Endothelial cell of umbilical vein (primary cell): ENCODE data around the gene PLIN5. TPM values are rescaled to one million over a fixed set of nuclear protein-coding genes. Genes with fewer than 3 reads are reported as not detected.

Experiments used
- BruUV-seq: library from RNA; stranded (reverse); fragments of 400-500 nt; replicated peaks from 2 replicates; lab custom pipeline; 2021; lab: Mats Ljungman, UMichigan
- CTCF ChIA-PET: fragments of 300-600, 350-600 bp; sonication (Branson Sonifier 250); formaldehyde crosslinking; loops from one replicate; lab custom pipeline; 2021; ENCODE audit warnings: antibody characterized with exemption, inconsistent platforms; lab: Charles Lee
- POLR2A ChIA-PET: fragments of 300-600, 350-600 bp; sonication (Branson Sonifier 250); formaldehyde crosslinking; loops from one replicate; lab custom pipeline; 2021; ENCODE audit warnings: antibody characterized with exemption, inconsistent platforms; lab: Charles Lee
- DNase-seq: peaks from one replicate; pipeline ENCODE4 v3.0.0-alpha.2; 2011; ENCODE audit warnings: low read depth, low spot score
- FAIRE-seq: peaks from 2 replicates; lab custom pipeline; 2011; peaks lifted over from hg19 to GRCh38; lab: Jason Lieb, UNC
- H2AFZ ChIP-seq: 2 replicates; pipeline ENCODE4 v1.6.0; 2012; ENCODE audit warnings: low read depth, low read length, control low read depth, inconsistent platforms
- H3K27ac ChIP-seq: 2 replicates; pipeline ENCODE4 v1.5.1; 2011; ENCODE audit warnings: low read depth, mild to moderate bottlenecking, control low read depth, low read length, moderate library complexity; ENCODE audit not compliant: insufficient read depth
- H3K27me3 ChIP-seq, 2 experiments: 2 replicates each; pipeline versions ENCODE4 v1.6.0 to v1.6.1; 2011; ENCODE audit warnings: low read length in 2 of 2, mixed read lengths in 1 of 2; ENCODE audit not compliant: control insufficient read depth in 2 of 2, insufficient read depth in 2 of 2
- H3K36me3 ChIP-seq, 2 experiments: 2 replicates in 1 of 2; 3 replicates in 1 of 2; pipeline ENCODE4 v1.5.1; 2011; ENCODE audit warnings: low read length in 2 of 2, mild to moderate bottlenecking in 1 of 2, moderate library complexity in 1 of 2; ENCODE audit not compliant: control insufficient read depth in 2 of 2, insufficient read depth in 2 of 2; ENCODE audit errors: extremely low read depth in 1 of 2
- H3K4me1 ChIP-seq: 3 replicates; pipeline ENCODE4 v1.5.1; 2011; ENCODE audit warnings: mild to moderate bottlenecking, low read length; ENCODE audit not compliant: control insufficient read depth, insufficient read depth; ENCODE audit errors: extremely low read depth
- H3K4me2 ChIP-seq: 2 replicates; pipeline ENCODE4 v1.6.1; 2011; ENCODE audit warnings: low read length, control low read depth, mixed read lengths; ENCODE audit not compliant: insufficient read depth
- H3K4me3 ChIP-seq, 3 experiments: fragments of 200-600 bp in 1 of 3; sonication (generic), shearing (Covaris generic) in 1 of 3; replicated peaks in 1 of 3; 2 replicates each; pipeline ENCODE4 v1.5.1; 2011 to 2016; ENCODE audit warnings: control low read depth in 3 of 3, low read length in 3 of 3, mild to moderate bottlenecking in 2 of 3, inconsistent platforms in 1 of 3, low read depth in 1 of 3, moderate library complexity in 1 of 3; ENCODE audit not compliant: insufficient read depth in 1 of 3
- H3K79me2 ChIP-seq: 2 replicates; pipeline ENCODE4 v1.6.0; 2012; ENCODE audit warnings: low read length, inconsistent platforms; ENCODE audit not compliant: control insufficient read depth, insufficient read depth
- H3K9ac ChIP-seq: replicated peaks from 2 replicates; pipeline ENCODE3; 2011; ENCODE audit warnings: low read length, control low read depth; ENCODE audit not compliant: insufficient read depth; ENCODE audit errors: extremely low read depth
- H3K9me1 ChIP-seq: replicated peaks from 3 replicates; pipeline ENCODE4 v1.6.0; 2011; ENCODE audit warnings: mild to moderate bottlenecking, low read length; ENCODE audit not compliant: control insufficient read depth, insufficient read depth; ENCODE audit errors: extremely low read depth
- H3K9me3 ChIP-seq: replicated peaks from 2 replicates; pipeline ENCODE4 v1.5.1; 2012; ENCODE audit warnings: low read length, inconsistent platforms; ENCODE audit not compliant: control insufficient read depth, insufficient read depth
- H4K20me1 ChIP-seq: replicated peaks from 2 replicates; pipeline ENCODE3; 2011; ENCODE audit warnings: mild to moderate bottlenecking, low read length; ENCODE audit not compliant: control insufficient read depth, insufficient read depth; ENCODE audit errors: extremely low read depth
- EZH2 ChIP-seq: IDR thresholded peaks from 2 replicates; pipeline ENCODE4 v1.6.1; 2012; ENCODE audit warnings: borderline replicate concordance, low read depth, mild to moderate bottlenecking, moderate library complexity, low read length, inconsistent platforms; ENCODE audit not compliant: severe bottlenecking
- FOS ChIP-seq: IDR thresholded peaks from 2 replicates; pipeline ENCODE4 v1.6.1; 2011; ENCODE audit warnings: mild to moderate bottlenecking, low read length, moderate library complexity, borderline replicate concordance; ENCODE audit not compliant: insufficient read depth
- GATA2 ChIP-seq: IDR thresholded peaks from 2 replicates; pipeline ENCODE4 v1.7.0; 2011; ENCODE audit warnings: low read depth, mild to moderate bottlenecking, moderate library complexity, mixed read lengths, low read length; ENCODE audit not compliant: insufficient read length, insufficient read depth
- JUN ChIP-seq: IDR thresholded peaks from 2 replicates; pipeline ENCODE4 v1.6.1; 2011; ENCODE audit warnings: borderline replicate concordance, low read depth; ENCODE audit not compliant: insufficient read length, insufficient read depth
- MYC ChIP-seq: IDR thresholded peaks from one replicate; pipeline ENCODE4 v1.6.1; 2011; ENCODE audit warnings: mild to moderate bottlenecking, low read depth, low read length
- POLR2A ChIP-seq: IDR thresholded peaks from 2 replicates; pipeline ENCODE4 v1.6.1; 2012; ENCODE audit warnings: low read depth, mild to moderate bottlenecking, control low read depth, low read length
- POLR2AphosphoS5 ChIP-seq: IDR thresholded peaks from 2 replicates; pipeline ENCODE4 v1.6.1; 2012; ENCODE audit warnings: low read depth, mild to moderate bottlenecking, control low read depth, low read length, moderate library complexity; ENCODE audit not compliant: insufficient read depth
- dilution Hi-C: fragments of 300-500 bp; cut with MboI; formaldehyde crosslinking; loops from one replicate; pipeline ENCODE4 v1.15.0; 2019; ENCODE audit warnings: low sequenced_read_pairs; ENCODE audit not compliant: extremely low pct_ligation_motif_present
- intact Hi-C: fragments of 100-400 bp; cut with micrococcal nuclease; formaldehyde crosslinking; loops from one replicate; pipeline ENCODE4 v1.10.0; 2022
- polyA plus RNA-seq, 4 experiments: library from polyadenylated mRNA; depleted of rRNA in 3 of 4; stranded (reverse) in 3 of 4; unstranded in 1 of 4; fragments of >200 nt; gene quantifications; 2 replicates each; pipeline versions ENCODE4 v1.2.1 to v1.2.3, GENCODE V29; 2011 to 2012; ENCODE audit warnings: missing spikeins in 1 of 4
- total RNA-seq: library from RNA; stranded (reverse); gene quantifications from 2 replicates; pipeline ENCODE4 v1.2.3, GENCODE V29; 2021
- TF ChIP-seq, protein P1 (sequence below): IDR thresholded peaks from 2 replicates; pipeline ENCODE4 v1.6.1; 2011; ENCODE audit not compliant: insufficient read depth, insufficient read length
- TF ChIP-seq, protein P2 (sequence below), 2 donors: IDR thresholded peaks; 1 replicate in 1 of 2; 2 replicates in 1 of 2; pipeline ENCODE4 v1.5.1; 2011; ENCODE audit warnings: low read length in 2 of 2, mild to moderate bottlenecking in 2 of 2, moderate library complexity in 2 of 2, control low read depth in 1 of 2, inconsistent platforms in 1 of 2, low read depth in 1 of 2; ENCODE audit not compliant: insufficient read depth in 1 of 2; ENCODE audit errors: extremely low read depth in 1 of 2

The PLIN5 gene
- total and polyA plus RNA-seq, 2 donors (not counting 3 experiments of a cell fraction or from before 2014, with no cell fraction given) = 0.17 to 0.24 TPM

DNA sequence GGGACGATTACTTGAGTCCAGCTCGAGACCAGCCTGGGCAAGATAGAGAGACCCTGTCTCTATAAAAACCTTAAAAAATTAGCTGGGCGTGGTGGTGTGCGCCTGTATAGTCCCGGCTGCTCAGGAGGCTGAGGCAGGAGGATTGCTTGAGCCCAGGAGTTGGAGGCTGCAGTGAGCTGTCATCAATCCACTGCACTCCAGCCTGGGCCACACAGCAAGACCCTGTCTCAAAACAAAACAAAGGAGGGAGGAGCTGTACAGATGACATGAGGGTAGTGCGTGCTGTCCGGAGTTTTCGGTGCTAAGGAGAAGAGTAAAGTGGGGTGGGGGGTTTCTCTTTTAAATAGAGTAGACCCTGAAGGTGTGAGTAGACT lies 40.3 kb downstream of the PLIN5 start:
- Histone ChIP-seq H3K9me1 (no peaks in the 10 kb centered on the region), H3K9me3 (no peaks in the 10 kb centered on the region), H3K4me3 (no peak overlapping the region), H4K20me1 (no peaks in the 10 kb centered on the region), H3K4me2 (no peak overlapping the region), H3K9ac (no peak overlapping the region), H3K27ac (no peak overlapping the region), H3K36me3 (peaks cover 2 to 48% of the 10 kb centered on the region in 2 experiments), H3K4me1 (no peaks in the 10 kb centered on the region), H2AFZ (no peak overlapping the region), H3K79me2 (no peaks in the 10 kb centered on the region), H3K27me3 (no peaks in the 10 kb centered on the region)
- DNase-seq (no peak), FAIRE-seq (no peak)
- BruUV-seq = no TSS peak
- dilution Hi-C loops (no loop called here), intact Hi-C loops (no loop called here)
- CTCF ChIA-PET = interaction anchor here (1.2 kb wide), 1 partner anchor 15 kb away, joined by 4 read pairs; no protein-coding TSS in a partner anchor
- TF ChIP-seq JUN (no peak), FOS (no peak), GATA2 (no peak), MYC (no peak), POLR2AphosphoS5 (no peak), POLR2A (no peak), EZH2 (no peak)
- TF ChIP-seq, protein P1, sequence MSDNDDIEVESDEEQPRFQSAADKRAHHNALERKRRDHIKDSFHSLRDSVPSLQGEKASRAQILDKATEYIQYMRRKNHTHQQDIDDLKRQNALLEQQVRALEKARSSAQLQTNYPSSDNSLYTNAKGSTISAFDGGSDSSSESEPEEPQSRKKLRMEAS = no peak
- TF ChIP-seq, protein P2, sequence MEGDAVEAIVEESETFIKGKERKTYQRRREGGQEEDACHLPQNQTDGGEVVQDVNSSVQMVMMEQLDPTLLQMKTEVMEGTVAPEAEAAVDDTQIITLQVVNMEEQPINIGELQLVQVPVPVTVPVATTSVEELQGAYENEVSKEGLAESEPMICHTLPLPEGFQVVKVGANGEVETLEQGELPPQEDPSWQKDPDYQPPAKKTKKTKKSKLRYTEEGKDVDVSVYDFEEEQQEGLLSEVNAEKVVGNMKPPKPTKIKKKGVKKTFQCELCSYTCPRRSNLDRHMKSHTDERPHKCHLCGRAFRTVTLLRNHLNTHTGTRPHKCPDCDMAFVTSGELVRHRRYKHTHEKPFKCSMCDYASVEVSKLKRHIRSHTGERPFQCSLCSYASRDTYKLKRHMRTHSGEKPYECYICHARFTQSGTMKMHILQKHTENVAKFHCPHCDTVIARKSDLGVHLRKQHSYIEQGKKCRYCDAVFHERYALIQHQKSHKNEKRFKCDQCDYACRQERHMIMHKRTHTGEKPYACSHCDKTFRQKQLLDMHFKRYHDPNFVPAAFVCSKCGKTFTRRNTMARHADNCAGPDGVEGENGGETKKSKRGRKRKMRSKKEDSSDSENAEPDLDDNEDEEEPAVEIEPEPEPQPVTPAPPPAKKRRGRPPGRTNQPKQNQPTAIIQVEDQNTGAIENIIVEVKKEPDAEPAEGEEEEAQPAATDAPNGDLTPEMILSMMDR (IDR thresholded peaks at IDR 0.05; ENCODE audit: extremely low read depth in 1 of 2, insufficient read depth in 1 of 2, low read depth in 1 of 2, low read length in 2 of 2) = no peak
- POLR2A ChIA-PET = no interaction called here
